HG03159 (cell line): ENCODE measurements around the gene MCM7.
"Not testable (repeated sequence)": the region's sequence is repeated elsewhere in the genome, so short reads cannot be mapped to it uniquely, and the experiment has no call there.

Source experiments
- ATAC-seq: cut with Tn5 transposase; IDR thresholded peaks from one replicate; pipeline ENCODE4 v1.9.1; 2021; ENCODE audit warnings: mild to moderate bottlenecking, moderate library complexity; ENCODE audit not compliant: unreplicated experiment

MCM7 gene

DNA sequence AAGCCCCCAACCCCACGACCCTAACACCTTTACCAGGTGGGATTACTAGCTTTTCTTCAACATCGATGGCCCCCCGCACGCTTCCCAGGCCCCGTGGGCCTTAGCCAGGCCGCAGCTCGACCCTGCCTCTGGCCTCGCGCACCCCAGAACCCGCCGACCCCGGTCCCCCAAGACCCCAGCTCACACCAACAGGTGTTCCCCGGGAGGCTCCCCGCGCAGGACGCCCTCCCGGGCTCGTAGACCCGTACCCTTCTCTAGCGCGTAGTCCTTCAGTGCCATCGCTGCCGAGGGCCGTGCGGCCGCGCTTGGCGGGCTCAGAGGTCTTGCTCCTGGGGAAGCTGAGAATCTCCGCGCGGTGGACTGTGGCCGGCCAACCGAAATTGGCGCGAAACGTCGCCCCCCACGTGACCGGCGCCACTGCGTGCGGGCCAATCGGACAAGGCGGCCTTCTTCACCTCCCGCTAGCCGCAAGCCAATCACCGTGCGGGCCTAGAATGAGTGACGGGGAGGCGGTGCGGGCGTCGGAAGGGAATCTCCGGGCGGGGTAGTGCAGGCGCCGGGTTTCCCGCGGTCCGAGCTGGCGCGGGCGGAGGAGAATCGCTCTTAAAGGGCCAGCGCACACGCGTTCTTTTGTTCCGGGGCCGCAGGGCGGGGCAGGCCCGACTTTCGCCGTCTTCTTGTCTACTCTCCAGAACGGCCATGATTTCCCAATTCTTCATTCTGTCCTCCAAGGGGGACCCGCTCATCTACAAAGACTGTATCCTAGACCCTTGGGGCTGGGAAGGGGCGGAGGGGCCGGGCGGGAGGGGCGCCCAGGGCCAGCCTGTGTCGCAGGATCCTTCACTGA is at the start of gene MCM7, which contains the start of gene AP4M1:
Gene MCM7 (minus strand): TSS at position 382 of the 847 bp plus-strand sequence. CDS start 103 bp downstream, at position 279.
Gene AP4M1 (plus strand): TSS at position 628 of the 847 bp plus-strand sequence. CDS start 72 bp downstream, at position 700.
- ATAC-seq, result peak; percentile 78

DNA sequence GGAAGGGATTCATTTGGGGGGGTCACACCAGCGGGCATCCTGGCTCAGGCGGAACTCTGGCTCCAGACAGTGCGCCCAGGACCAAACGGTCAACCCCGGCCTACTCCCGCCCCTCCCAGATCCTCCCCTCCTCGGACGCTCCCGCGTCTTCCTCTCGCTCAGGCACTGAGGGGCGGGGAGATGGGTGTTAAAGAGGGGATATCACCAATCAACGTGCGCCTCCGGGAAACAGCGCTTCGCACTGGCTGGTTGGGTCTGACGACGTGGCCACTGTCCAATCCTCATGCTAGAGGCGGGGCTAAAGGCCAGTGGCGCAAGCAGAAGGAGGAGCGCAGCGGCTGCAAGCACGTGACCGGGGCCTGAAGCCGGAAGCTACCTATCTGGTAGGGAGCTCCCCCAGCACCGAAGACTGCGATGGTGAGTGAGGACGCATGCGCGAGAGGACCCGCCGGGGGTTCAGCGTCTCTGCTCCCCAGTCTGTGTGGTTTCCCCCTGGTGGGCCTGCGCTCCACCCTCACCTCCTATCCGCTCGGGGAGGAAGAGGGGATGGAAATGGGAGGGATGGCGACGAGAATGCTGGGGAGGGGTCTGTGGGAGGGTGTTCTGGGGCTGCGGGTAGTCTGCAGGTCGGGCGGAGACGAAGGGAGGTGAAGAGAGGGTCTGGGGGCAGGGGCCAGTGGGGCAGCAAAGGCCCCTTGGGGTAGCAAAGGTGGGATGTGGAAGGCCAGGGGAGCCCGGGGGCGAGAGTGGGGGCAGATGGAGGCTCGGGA is 47.5 kb upstream of the MCM7 start, which contains the start of gene LAMTOR4:
Gene LAMTOR4 (plus strand): TSS at position 360 of the 770 bp plus-strand sequence. CDS start 55 bp downstream, at position 415.
- ATAC-seq, result peak; percentile 95

DNA sequence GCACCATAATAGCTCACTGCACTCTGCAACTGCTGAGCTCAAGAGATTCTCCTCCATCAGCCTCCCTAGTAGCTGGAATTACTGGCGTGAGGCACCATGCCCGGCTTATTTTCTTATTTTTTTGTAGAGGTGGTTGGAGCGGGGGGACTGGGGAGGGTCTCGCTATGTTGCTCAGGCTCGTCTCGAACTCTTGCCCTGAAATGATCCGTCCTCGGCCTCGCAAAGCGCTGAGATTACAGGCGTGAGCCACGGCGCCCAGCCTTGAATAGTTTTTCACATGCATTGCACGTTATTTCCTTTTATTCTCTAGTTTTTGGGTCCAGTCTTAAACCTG is 47.0 kb upstream of the MCM7 start:
- ATAC-seq, result no peak

DNA sequence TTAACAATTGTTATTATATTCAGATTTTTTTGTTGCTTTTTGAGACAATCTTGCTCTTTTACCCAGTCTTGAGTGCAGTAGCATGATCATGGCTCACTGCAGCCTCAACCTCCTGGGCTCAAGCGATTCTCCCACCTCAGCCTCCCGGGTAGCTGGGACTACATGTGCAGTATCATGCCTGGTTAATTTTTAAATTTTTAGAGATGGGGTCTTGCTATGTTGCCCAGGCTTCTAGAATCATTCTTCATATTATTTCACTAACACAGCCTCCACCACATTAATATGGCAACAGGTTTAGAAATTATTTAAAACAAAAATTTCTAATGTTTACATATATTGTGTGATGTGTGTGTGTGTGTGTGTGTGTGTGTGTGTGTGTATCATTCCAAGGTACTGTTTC is 46.1 kb upstream of the MCM7 start:
- no peak for ATAC-seq

DNA sequence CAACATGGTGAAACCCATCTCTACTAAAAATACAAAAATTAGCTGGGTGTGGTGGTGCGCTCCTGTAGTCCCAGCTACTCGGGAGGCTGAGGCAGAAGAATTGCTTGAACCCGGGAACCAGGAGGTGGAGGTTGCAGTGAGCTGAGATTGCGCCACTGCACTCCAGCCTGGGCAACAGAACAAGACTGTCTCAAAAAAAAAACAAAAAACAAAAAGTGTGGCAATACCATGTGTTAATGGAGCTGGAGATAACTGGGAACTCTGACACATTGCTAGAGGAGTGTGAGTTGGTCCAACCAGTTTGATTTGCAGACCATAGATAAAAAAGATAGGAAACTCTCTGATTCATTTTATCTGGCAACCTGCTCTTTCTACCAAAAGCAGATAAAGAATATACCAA is 45.2 kb upstream of the MCM7 start:
- not testable (repeated sequence) for ATAC-seq

DNA sequence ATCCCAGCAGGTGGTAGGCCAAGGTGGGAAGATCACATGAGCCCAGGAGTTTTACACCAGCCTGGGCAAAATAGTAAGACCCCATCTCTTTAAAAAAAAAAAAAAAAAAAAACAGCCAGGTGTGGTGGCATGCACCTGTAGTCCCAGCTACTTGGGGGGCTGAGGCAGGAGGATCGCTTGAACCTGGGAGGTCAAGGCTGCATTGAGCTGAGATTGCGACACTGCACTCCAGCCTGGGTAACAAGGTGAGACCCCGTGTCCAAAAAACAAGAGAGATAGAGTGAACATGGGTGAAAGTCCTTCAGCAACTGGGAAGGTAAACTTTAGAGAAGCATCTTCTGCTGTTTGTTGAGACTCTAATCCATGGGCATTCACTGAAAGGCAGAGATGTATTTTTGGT is 41.3 kb upstream of the MCM7 start:
- ATAC-seq, result no peak

DNA sequence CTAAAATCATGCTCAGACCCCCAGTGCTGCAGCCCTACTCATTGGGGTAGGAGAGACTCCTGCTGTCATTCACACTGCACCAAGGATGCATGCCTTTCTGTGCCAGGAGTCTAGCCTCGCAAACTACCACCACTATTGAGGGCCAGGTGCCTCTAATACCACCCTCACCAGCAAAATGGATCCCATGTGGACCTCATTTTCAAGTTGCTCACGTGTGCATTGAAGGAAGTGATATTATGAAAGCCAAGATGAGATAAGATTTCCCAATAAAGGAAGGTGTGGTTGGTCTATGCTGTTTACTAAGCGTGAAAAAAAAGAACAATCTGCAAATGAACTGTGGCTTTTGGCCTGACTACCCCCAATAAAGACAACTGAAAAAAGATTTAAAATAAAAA is 40.4 kb upstream of the MCM7 start:
- no peak for ATAC-seq

DNA sequence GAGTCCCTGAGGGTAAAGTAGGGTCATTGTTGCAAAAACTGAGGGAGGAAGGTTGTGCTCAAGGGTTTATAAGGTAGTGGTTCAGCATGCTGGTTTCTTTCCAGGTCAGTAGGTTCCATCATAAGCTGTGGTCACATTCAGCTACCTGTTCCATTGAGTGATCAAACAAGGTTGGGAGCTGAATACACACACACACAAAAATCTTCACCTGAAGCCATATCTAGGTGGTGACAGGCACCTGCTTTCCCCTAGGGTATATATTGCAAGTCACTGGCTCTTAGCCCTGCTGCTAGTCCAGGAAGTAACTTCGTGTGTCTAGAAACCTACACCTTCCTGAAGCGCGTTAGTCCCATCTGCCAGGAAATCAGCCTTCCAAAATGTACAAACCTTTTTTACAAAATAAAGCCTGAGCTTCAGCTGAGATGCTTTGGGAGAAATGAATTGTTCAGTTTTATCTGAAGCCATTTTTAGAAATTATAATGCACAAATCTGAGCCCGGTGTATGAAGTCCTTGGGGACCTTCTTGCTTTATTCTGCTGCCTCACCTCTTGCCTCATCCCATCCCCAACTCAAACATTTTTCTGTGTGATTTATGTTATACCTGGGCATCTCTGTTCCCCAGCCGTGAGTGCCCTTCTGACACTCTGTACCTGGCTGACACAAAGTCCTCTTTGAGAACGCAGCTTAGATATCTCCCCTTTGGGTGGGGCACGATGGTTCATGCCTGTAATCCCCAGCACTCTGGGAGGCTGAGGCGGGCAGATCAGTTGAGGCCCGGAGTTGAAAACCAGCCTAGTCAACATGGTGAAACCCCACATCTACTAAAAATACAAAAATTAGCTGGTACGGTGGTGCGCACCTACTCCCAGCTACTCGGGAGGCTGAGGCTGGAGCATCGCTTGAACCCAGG is 36.9 kb upstream of the MCM7 start:
- no peak for ATAC-seq

DNA sequence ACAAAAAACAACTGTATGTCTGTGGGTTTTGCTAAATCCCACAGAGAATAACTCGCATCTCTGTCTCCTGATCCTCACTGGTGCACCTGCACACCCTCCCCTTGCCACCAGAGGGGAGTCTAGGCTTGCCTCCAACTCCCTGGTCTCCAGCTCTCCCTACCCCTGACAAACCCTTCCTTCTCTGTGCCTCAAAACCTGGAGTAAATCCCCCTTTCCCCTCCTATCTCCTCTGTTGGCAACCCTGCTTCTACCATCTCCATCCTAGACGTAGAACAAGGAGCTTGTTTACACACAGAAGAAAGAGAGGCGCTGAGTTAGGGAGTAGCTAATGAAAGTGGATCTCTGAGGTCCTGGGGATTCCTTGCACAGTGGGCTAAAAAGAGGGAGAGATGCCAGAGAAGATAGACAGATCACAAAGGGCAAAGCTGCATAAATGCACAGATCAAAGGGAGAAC is 31.5 kb upstream of the MCM7 start:
- no peak for ATAC-seq

DNA sequence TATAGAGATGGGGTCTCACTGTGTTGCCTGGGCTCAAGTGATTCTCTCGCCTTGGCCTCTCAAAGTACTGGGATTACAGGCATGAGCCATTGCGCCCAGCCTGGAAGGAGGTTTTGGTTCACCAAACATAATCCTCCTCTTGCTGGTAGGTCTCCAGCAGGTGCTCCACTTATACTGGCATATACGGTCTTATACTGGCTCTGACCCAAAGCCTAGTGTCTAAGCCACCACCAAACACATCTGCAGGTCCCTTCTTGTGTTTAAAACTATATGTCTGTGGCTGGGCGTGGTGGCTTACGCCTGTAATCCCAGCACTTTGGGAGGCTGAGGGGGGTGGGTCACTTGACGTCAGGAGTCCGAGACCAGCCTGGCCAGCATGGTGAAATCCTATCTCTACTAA is 30.9 kb upstream of the MCM7 start:
- no peak for ATAC-seq

DNA sequence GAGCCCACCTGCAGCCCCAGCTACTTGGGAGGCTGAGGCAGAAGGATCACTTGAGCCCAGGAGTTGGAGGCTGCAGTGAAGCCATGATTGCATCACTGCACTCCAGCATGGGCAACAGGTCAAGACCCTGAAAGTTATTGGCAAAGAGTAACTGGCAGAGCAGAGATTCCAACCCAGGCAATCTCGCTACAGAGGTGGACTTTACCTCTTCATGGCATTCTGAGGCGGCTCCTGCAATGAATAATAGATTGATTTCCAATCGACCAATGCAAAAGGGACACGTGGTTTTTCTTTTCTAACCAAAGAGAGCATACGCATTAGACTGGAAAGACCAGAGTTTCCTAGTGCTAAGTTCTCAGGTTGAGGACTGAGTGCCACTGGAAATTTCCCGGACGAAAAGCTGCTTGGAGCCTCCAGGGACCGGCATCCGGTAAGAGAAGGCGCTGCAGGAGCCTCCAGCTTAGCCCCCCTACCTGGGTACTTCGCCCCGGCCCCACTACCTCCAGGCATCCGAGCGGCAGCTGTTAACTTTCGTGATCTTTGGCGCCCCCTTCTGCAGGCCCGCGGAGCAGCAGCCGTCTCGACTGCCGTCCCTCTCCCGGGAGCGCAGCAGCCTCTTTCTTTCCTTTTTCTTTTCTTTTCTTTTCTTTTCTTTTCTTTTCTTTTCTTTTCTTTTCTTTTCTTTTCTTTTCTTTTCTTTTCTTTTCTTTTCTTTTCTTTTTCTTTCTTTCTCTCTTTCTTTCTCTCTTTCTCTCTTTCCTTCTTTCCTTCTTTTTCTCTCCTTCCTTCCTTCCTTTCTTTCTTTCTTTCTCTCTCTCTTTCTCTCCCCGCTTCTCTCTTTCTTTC is 29.6 kb upstream of the MCM7 start:
- ATAC-seq, result no peak

DNA sequence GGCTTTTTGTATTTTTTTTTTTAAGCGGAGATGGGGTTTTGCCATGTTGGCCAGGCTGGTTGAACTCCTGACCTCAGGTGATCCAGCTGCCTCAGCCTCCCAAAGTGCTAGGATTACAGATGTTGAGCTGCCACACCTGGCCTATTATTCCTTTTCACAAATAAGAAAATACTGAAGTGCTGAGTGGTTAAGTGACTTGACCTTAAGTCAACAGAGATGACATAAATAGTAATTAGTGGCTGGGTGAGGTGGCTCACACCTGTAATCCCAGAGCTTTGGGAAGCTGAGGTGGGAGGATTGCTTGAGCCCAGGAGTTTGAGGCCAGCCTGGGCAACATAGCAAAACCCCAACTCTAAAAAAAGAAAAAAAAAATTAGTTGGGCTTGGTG is 29.0 kb upstream of the MCM7 start:
- ATAC-seq, result not testable (repeated sequence)

DNA sequence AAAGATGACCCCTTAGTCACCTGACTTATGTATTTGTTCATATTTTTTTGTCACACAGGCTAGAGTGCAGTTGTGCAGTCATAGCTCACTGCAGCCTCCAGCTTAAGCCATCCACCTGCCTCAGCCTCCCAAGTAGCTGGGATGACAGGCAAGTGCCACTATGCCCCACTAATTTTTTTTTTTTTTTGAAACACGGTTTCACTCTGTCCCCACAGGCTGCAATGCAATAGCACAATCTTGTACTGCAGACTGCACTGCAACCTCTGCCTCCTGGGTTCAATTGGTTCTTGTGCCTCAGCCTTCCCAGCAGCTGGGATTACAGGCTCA is 27.4 kb upstream of the MCM7 start:
- ATAC-seq, result no peak

DNA sequence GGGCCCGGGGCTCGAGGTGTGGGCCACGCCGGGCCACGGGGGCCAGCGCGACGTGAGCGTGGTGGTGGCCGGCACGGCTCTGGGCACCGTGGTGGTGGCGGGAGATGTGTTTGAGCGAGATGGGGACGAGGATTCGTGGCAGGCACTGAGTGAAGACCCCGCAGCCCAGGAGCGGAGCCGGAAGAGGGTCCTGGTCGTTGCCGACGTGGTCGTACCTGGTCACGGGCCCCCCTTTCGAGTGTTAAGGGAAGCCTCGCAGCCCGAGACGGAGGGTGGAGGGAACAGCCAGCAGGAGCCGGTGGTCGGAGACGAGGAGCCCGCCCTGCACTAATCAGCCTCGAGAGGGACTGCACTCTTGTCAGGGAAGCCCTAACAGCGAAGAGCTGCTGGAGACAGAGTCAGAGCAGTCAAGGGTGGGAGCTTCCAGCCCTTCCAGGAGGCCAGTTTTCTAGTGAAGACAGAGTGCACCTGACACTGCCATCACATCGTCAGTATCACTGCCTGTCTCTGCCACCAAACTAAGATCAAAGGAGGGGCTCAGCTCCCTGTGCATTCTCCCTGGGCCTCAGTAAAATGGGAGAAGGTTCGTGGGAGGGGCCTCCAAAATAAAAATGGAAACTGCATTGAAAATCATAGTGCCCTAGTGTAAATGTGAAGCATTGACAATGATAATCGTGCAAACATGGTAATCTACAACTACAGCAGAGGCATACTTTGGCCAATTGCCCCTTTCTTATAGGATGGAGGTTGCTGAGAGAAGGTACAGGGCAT is 26.9 kb upstream of the MCM7 start:
- no peak for ATAC-seq

DNA sequence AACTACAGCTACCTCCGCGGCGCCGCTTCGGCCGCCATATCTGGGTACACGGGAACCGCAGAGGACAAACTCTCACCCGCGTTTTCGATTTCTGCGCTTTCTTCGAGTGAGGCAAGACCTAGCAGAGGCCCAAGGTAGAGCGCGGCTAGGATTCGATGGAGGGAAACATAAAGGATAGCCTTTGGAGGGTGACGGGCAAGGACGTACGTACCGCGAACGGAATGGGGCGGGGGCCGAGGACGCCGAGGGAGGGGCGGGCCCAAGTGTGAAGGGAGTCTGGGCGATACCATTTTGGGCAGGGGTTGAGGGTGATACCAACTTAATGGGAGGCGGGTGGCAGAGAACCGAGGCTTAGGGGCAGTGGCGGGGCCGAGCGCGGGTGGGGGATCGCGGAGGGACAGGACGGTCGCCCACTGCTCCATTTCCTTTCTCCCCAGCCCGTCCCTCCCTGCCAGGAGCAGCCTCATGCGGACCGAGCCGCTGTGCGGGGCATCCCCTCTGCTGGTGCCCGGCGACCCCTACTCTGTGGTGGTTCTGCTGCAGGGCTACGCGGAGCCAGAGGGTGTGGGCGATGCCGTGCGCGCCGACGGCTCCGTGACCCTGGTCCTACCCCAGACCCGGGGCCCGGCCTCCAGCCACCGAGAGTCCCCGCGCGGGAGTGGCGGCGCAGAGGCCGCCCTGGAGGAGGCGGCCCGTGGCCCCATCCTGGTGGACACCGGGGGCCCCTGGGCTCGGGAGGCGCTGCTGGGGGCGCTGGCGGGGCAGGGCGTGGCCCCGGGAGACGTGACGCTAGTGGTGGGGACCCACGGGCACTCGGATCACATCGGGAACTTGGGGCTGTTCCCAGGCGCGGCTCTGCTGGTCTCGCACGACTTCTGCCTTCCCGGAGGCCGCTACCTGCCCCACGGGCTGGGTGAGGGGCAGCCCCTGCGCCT is 26.0 kb upstream of the MCM7 start, which contains the start of gene MBLAC1:
Gene MBLAC1 (plus strand): TSS at position 37 of the 935 bp plus-strand sequence. CDS start 429 bp downstream, at position 466.
- ATAC-seq, result peak; percentile 69

DNA sequence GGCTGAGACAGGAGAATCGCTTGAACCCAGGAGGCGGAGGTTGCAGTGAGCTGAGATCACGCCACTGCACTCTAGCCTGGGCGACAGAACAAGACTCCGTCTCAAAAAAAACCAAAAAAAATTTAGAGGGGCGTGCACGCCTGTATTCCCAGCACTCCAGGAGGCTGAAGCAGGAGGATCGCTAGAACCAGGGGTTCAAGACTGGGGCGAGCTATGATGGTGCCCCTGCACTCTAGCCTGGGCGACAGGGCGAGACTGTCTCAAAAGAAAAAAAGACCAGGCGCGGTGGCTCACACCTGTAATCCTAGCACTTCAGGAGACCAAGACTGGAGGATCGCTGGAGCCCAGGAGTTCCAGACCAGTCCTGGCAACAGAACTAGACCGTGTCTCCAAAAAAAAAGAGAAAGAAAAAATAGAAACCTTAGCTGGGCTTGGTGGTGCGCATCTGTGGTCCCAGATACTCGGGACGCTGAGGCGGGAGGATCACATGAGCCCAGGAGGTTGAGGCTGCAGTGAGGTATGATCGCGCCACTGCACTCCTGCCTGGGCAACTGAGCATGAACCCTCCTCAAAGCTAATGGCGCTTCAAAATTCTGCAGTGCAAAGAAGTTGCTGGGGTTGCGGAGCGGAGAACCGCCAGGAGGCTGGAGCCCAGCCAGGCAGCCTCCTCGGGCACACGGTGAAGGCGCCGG is 25.2 kb upstream of the MCM7 start:
- peak; percentile 60 for ATAC-seq
